Fibroblast of upper back skin (primary cell): Measurements from ENCODE around the gene UQCRQ.
"Not testable (repeated sequence)": the region's sequence is repeated elsewhere in the genome, so short reads cannot be mapped to it uniquely, and the experiment has no call there.

Source experiments
- DNase-seq: peaks from one replicate; pipeline ENCODE4 v3.0.0-alpha.2; 2013

UQCRQ gene

GRCh38 chr5:132834057-132834456, 32.4 kb upstream of the UQCRQ start:
- no peak for DNase-seq

- no peak for DNase-seq
Measured at GRCh38 chr5:132836852-132837251, 29.6 kb upstream of the UQCRQ start.

- DNase-seq: no peak
Measured at GRCh38 chr5:132837868-132838267, 28.6 kb upstream of the UQCRQ start.

GRCh38 chr5:132838516-132839282, 27.7 kb upstream of the UQCRQ start:
- no peak for DNase-seq

- peak; percentile 52 for DNase-seq
Measured at GRCh38 chr5:132839426-132840301, 26.8 kb upstream of the UQCRQ start.

GRCh38 chr5:132840313-132840712, 26.1 kb upstream of the UQCRQ start:
- no peak for DNase-seq

GRCh38 chr5:132840896-132841295, 25.5 kb upstream of the UQCRQ start:
- no peak for DNase-seq

GRCh38 chr5:132841305-132841704, 25.1 kb upstream of the UQCRQ start:
- no peak for DNase-seq

- no peak for DNase-seq
Measured at GRCh38 chr5:132848270-132848669, 18.2 kb upstream of the UQCRQ start.

- no peak for DNase-seq
Measured at GRCh38 chr5:132849347-132849746, 17.1 kb upstream of the UQCRQ start.

- DNase-seq: peak; percentile 45
Measured at GRCh38 chr5:132850066-132850465, 16.4 kb upstream of the UQCRQ start.

GRCh38 chr5:132853323-132853722, 13.1 kb upstream of the UQCRQ start:
- no peak for DNase-seq

- DNase-seq: no peak
Measured at GRCh38 chr5:132853790-132854189, 12.7 kb upstream of the UQCRQ start.

GRCh38 chr5:132854301-132854700, 12.1 kb upstream of the UQCRQ start:
- DNase-seq: peak; percentile 16

- not testable (repeated sequence) for DNase-seq
Measured at GRCh38 chr5:132854992-132855391, 11.4 kb upstream of the UQCRQ start.

- DNase-seq: no peak
Measured at GRCh38 chr5:132856011-132856410, 10.4 kb upstream of the UQCRQ start.

GRCh38 chr5:132859889-132860437, 6.5 kb upstream of the UQCRQ start:
- DNase-seq: no peak

- no peak for DNase-seq
Measured at GRCh38 chr5:132860742-132861141, 5.7 kb upstream of the UQCRQ start.

- no peak for DNase-seq
Measured at GRCh38 chr5:132865668-132866341, 637 bp upstream of the UQCRQ start.

- DNase-seq: no peak
Measured at GRCh38 chr5:132867046-132867451, 607 bp downstream of the UQCRQ start.

- no peak for DNase-seq
Measured at GRCh38 chr5:132868754-132869153, 2.3 kb downstream of the UQCRQ start.

- DNase-seq: no peak
Measured at GRCh38 chr5:132870801-132871200, 4.4 kb downstream of the UQCRQ start.
